HEK293 (cell line): Measurements from ENCODE around the gene ZNF394.

Experiments used
- CTCF ChIA-PET: fragments of 350-600 bp; formaldehyde crosslinking; extraction: SDS; loops from one replicate; lab custom pipeline; 2021; ENCODE audit warnings: antibody characterized with exemption; lab: Yijun Ruan, JAX
- POLR2A ChIA-PET: fragments of 300-600 bp; formaldehyde crosslinking; extraction: SDS; loops from one replicate; lab custom pipeline; 2020; ENCODE audit warnings: antibody characterized with exemption, inconsistent platforms; lab: Yijun Ruan, JAX
- H3K27ac ChIP-seq: fragments of 200-500 bp; sonication (Bioruptor generic); 2 replicates; pipeline ENCODE4 v1.5.1; 2014; ENCODE audit warnings: low read depth, low read length, control low read depth, inconsistent platforms; ENCODE audit errors: extremely low read depth
- H3K36me3 ChIP-seq, 2 experiments: fragments of 200-500 bp in 1 of 2; sonication (Bioruptor generic) in 1 of 2; 1 replicate in 1 of 2; 2 replicates in 1 of 2; pipeline ENCODE4 v1.5.1; 2014 to 2017; ENCODE audit warnings: inconsistent platforms in 2 of 2, low read length in 2 of 2; ENCODE audit not compliant: control insufficient read depth in 2 of 2, insufficient read depth in 1 of 2
- H3K4me1 ChIP-seq: fragments of 200-500 bp; sonication (Bioruptor generic); 2 replicates; pipeline ENCODE4 v1.5.1; 2014; ENCODE audit warnings: mild to moderate bottlenecking, low read length, inconsistent platforms; ENCODE audit not compliant: control insufficient read depth, insufficient read depth
- H3K4me3 ChIP-seq: 2 replicates; pipeline ENCODE4 v1.5.1; 2011; ENCODE audit warnings: low read depth, mild to moderate bottlenecking, control low read depth, low read length, moderate library complexity
- H3K9me3 ChIP-seq: fragments of 200-500 bp; sonication (Bioruptor generic); 2 replicates; pipeline ENCODE4 v1.5.1; 2014; ENCODE audit warnings: low read depth, low read length, inconsistent platforms; ENCODE audit not compliant: control insufficient read depth, insufficient read depth
- HIC1 ChIP-seq: fragments of 450-650 bp; formaldehyde crosslinking; IDR thresholded peaks from 2 replicates; pipeline ENCODE4 v1.5.1; 2016; ENCODE audit warnings: missing biosample characterization, missing genetic modification characterization
- KLF8 ChIP-seq: fragments of 450-650 bp; formaldehyde crosslinking; IDR thresholded peaks from 2 replicates; pipeline ENCODE4 v1.5.1; 2016; ENCODE audit warnings: missing biosample characterization, missing genetic modification characterization
- MEIS1 ChIP-seq: sonication (generic); formaldehyde crosslinking; IDR thresholded peaks from 2 replicates; pipeline ENCODE4 v1.8.1; 2022; ENCODE audit warnings: missing genetic modification reagents, mild to moderate bottlenecking, borderline replicate concordance
- PRDM2 ChIP-seq: fragments of 450-650 bp; formaldehyde crosslinking; IDR thresholded peaks from 2 replicates; pipeline ENCODE4 v1.5.1; 2016; ENCODE audit warnings: missing biosample characterization, missing genetic modification characterization, borderline replicate concordance
- ZBTB48 ChIP-seq: fragments of 450-650 bp; formaldehyde crosslinking; IDR thresholded peaks from 2 replicates; pipeline ENCODE4 v1.5.1; 2016; ENCODE audit warnings: missing biosample characterization, missing genetic modification characterization
- ZFP69B ChIP-seq: fragments of 450-650 bp; formaldehyde crosslinking; IDR thresholded peaks from 2 replicates; pipeline ENCODE4 v1.5.1; 2016; ENCODE audit warnings: missing biosample characterization, missing genetic modification characterization
- ZNF16 ChIP-seq: fragments of 450-650 bp; formaldehyde crosslinking; IDR thresholded peaks from 2 replicates; pipeline ENCODE4 v1.5.1; 2016; ENCODE audit warnings: low read depth, missing biosample characterization, missing genetic modification characterization
- ZNF23 ChIP-seq: fragments of 450-650 bp; formaldehyde crosslinking; IDR thresholded peaks from 2 replicates; pipeline ENCODE4 v1.5.1; 2016; ENCODE audit warnings: missing biosample characterization, missing genetic modification characterization, borderline replicate concordance
- ZNF266 ChIP-seq: fragments of 450-650 bp; formaldehyde crosslinking; IDR thresholded peaks from 2 replicates; pipeline ENCODE4 v1.5.1; 2016; ENCODE audit warnings: missing biosample characterization, missing genetic modification characterization, low read depth
- ZNF341 ChIP-seq: fragments of 450-650 bp; formaldehyde crosslinking; IDR thresholded peaks from 2 replicates; pipeline ENCODE4; 2016; ENCODE audit warnings: low read depth, missing biosample characterization, missing genetic modification characterization
- ZNF394 ChIP-seq: fragments of 450-650 bp; formaldehyde crosslinking; IDR thresholded peaks from 2 replicates; pipeline ENCODE4 v1.5.1; 2016; ENCODE audit warnings: missing biosample characterization, missing genetic modification characterization, mild to moderate bottlenecking, moderate library complexity, borderline replicate concordance
- ZNF561 ChIP-seq: fragments of 450-650 bp; IDR thresholded peaks from 2 replicates; pipeline ENCODE4 v1.5.1; 2018; ENCODE audit warnings: missing biosample characterization, missing genetic modification characterization, borderline replicate concordance
- ZNF585B ChIP-seq: fragments of 450-650 bp; formaldehyde crosslinking; IDR thresholded peaks from 2 replicates; pipeline ENCODE4 v1.5.1; 2016; ENCODE audit warnings: missing biosample characterization, missing genetic modification characterization
- ZNF596 ChIP-seq: fragments of 450-650 bp; IDR thresholded peaks from 2 replicates; pipeline ENCODE4 v1.5.0; 2018; ENCODE audit warnings: missing biosample characterization, mild to moderate bottlenecking, missing genetic modification characterization, moderate library complexity
- ZNF701 ChIP-seq: fragments of 450-650 bp; formaldehyde crosslinking; IDR thresholded peaks from 2 replicates; pipeline ENCODE4 v1.5.1; 2016; ENCODE audit warnings: missing biosample characterization, missing genetic modification characterization
- ZNF791 ChIP-seq: fragments of 450-650 bp; formaldehyde crosslinking; IDR thresholded peaks from 2 replicates; pipeline ENCODE4 v1.5.1; 2016; ENCODE audit warnings: missing biosample characterization, missing genetic modification characterization
- ZSCAN16 ChIP-seq: fragments of 450-650 bp; formaldehyde crosslinking; IDR thresholded peaks from 2 replicates; pipeline ENCODE4 v1.5.1; 2016; ENCODE audit warnings: missing biosample characterization, missing genetic modification characterization

Gene ZNF394

GRCh38 chr7:99485094-99485493 lies 15.0 kb downstream of the ZNF394 start:
- Histone ChIP-seq H3K9me3 (no peaks in the 10 kb centered on the region), H3K27ac (no peak overlapping the region), H3K36me3 (peaks cover 17 to 38% of the 10 kb centered on the region in 2 experiments), H3K4me1 (no peaks in the 10 kb centered on the region), H3K4me3 (no peak overlapping the region)
- TF ChIP-seq ZNF266 (tag by site-specific recombination): no peak
- TF ChIP-seq KLF8 (tag by site-specific recombination): no peak
- TF ChIP-seq MEIS1 (CRISPR knock-in tag): no peak
- TF ChIP-seq ZNF596 (tag by site-specific recombination): no peak
- TF ChIP-seq HIC1: no peak
- TF ChIP-seq PRDM2 (tag by site-specific recombination): no peak
- TF ChIP-seq ZNF791 (tag by site-specific recombination): no peak
- no peak for TF ChIP-seq ZFP69B (tag by site-specific recombination)
- TF ChIP-seq ZSCAN16 (tag by site-specific recombination): no peak
- TF ChIP-seq ZNF341 (tag by site-specific recombination): no peak
- TF ChIP-seq ZNF23 (tag by site-specific recombination): no peak
- TF ChIP-seq ZBTB48 (tag by site-specific recombination): no peak
- no peak for TF ChIP-seq ZNF394 (tag by site-specific recombination)
- no peak for TF ChIP-seq ZNF701 (tag by site-specific recombination)
- no peak for TF ChIP-seq ZNF16 (tag by site-specific recombination)
- TF ChIP-seq ZNF561 (tag by site-specific recombination): no peak
- TF ChIP-seq ZNF585B: no peak
- CTCF ChIA-PET: no interaction called here
- POLR2A ChIA-PET: no interaction called here
